Stimulated activated memory B cell treated with anti-CD40 and anti-IgM and Interleukin-4, amounts not matched to agents 10 μg/mL and 1 μg/mL and 100 μg/mL, for 72 hours (primary cell): ENCODE data around the gene TCFL5.

Experiments
- ATAC-seq: fragments of 150-1000 bp; cut with Tn5 transposase; 2 replicates; pipeline ENCODE4 v1.10.0; 2021
- H3K27ac Mint-ChIP-seq: one replicate; pipeline ENCODE4 v1.8.0; 2022; ENCODE audit warnings: mild to moderate bottlenecking, mixed read lengths
- H3K27me3 Mint-ChIP-seq: one replicate; pipeline ENCODE4 v1.8.0; 2022; ENCODE audit warnings: mixed read lengths
- H3K36me3 Mint-ChIP-seq: one replicate; pipeline ENCODE4 v1.8.0; 2022; ENCODE audit warnings: mixed read lengths
- H3K4me1 Mint-ChIP-seq: one replicate; pipeline ENCODE4 v1.8.0; 2022; ENCODE audit warnings: mixed read lengths
- H3K4me3 Mint-ChIP-seq: one replicate; pipeline ENCODE4 v1.8.0; 2022; ENCODE audit warnings: mild to moderate bottlenecking, moderate library complexity, mixed read lengths
- H3K9me3 Mint-ChIP-seq: one replicate; pipeline ENCODE4 v1.8.0; 2022; ENCODE audit warnings: mixed read lengths

Gene TCFL5

GRCh38 chr20:62887860-62888239 is 26.2 kb upstream of the TCFL5 start:
- no peak for ATAC-seq
- H3K9me3 Mint-ChIP-seq = no peaks in the 10 kb centered on the region
- no peaks in the 10 kb centered on the region for H3K27me3 Mint-ChIP-seq
- H3K4me1 Mint-ChIP-seq = no peaks in the 10 kb centered on the region
- no peak overlapping the region for H3K4me3 Mint-ChIP-seq
- H3K36me3 Mint-ChIP-seq = peaks cover 51% of the 10 kb centered on the region
- no peak overlapping the region for H3K27ac Mint-ChIP-seq

GRCh38 chr20:62887152-62887859 is 25.7 kb upstream of the TCFL5 start:
- no peak for ATAC-seq
- H3K27me3 Mint-ChIP-seq = no peaks in the 10 kb centered on the region
- H3K4me1 Mint-ChIP-seq = no peaks in the 10 kb centered on the region
- H3K27ac Mint-ChIP-seq = no peak overlapping the region
- peaks cover 47% of the 10 kb centered on the region for H3K36me3 Mint-ChIP-seq
- H3K9me3 Mint-ChIP-seq = no peaks in the 10 kb centered on the region
- H3K4me3 Mint-ChIP-seq = no peak overlapping the region

- Mint-ChIP-seq H3K9me3 (no peaks in the 10 kb centered on the region), H3K4me1 (no peaks in the 10 kb centered on the region), H3K36me3 (peaks cover 46% of the 10 kb centered on the region), H3K4me3 (no peak overlapping the region), H3K27me3 (no peaks in the 10 kb centered on the region), H3K27ac (no peak overlapping the region)
- no peak for ATAC-seq
Observed at GRCh38 chr20:62886709-62887058, 25.1 kb upstream of the TCFL5 start.

- Mint-ChIP-seq H3K27me3 (no peaks in the 10 kb centered on the region), H3K27ac (no peak overlapping the region), H3K4me3 (no peak overlapping the region), H3K4me1 (no peaks in the 10 kb centered on the region), H3K9me3 (no peaks in the 10 kb centered on the region), H3K36me3 (peaks cover 46% of the 10 kb centered on the region)
- ATAC-seq = no peak
Observed at GRCh38 chr20:62885896-62886708, 24.5 kb upstream of the TCFL5 start.

- Mint-ChIP-seq H3K27ac (no peak overlapping the region), H3K9me3 (no peaks in the 10 kb centered on the region), H3K4me1 (no peaks in the 10 kb centered on the region), H3K4me3 (no peak overlapping the region), H3K27me3 (no peaks in the 10 kb centered on the region), H3K36me3 (peaks cover 41% of the 10 kb centered on the region)
- no peak for ATAC-seq
Observed at GRCh38 chr20:62885046-62885895, 23.6 kb upstream of the TCFL5 start.

GRCh38 chr20:62884556-62884955 is 22.9 kb upstream of the TCFL5 start:
- Mint-ChIP-seq H3K27me3 (no peaks in the 10 kb centered on the region), H3K4me3 (no peak overlapping the region), H3K27ac (no peak overlapping the region), H3K4me1 (no peaks in the 10 kb centered on the region), H3K36me3 (peaks cover 38% of the 10 kb centered on the region), H3K9me3 (no peaks in the 10 kb centered on the region)
- no peak for ATAC-seq

GRCh38 chr20:62882426-62882825 is 20.8 kb upstream of the TCFL5 start:
- Mint-ChIP-seq H3K36me3 (peaks cover 30% of the 10 kb centered on the region), H3K27ac (no peak overlapping the region), H3K27me3 (no peaks in the 10 kb centered on the region), H3K9me3 (no peaks in the 10 kb centered on the region), H3K4me3 (no peak overlapping the region), H3K4me1 (no peaks in the 10 kb centered on the region)
- ATAC-seq = no peak

GRCh38 chr20:62881662-62882395 is 20.2 kb upstream of the TCFL5 start:
- Mint-ChIP-seq H3K4me1 (no peaks in the 10 kb centered on the region), H3K36me3 (peaks cover 26% of the 10 kb centered on the region), H3K27ac (no peak overlapping the region), H3K27me3 (no peaks in the 10 kb centered on the region), H3K4me3 (no peak overlapping the region), H3K9me3 (no peaks in the 10 kb centered on the region)
- no peak for ATAC-seq

- Mint-ChIP-seq H3K27ac (no peak overlapping the region), H3K27me3 (no peaks in the 10 kb centered on the region), H3K36me3 (peaks cover 19% of the 10 kb centered on the region)
Observed at GRCh38 chr20:62880935-62881661, 19.5 kb upstream of the TCFL5 start.

GRCh38 chr20:62880147-62880934 is 18.7 kb upstream of the TCFL5 start:
- H3K9me3 Mint-ChIP-seq = no peaks in the 10 kb centered on the region
- no peak overlapping the region for H3K4me3 Mint-ChIP-seq
- no peaks in the 10 kb centered on the region for H3K27me3 Mint-ChIP-seq
- ATAC-seq = no peak
- peaks cover 9% of the 10 kb centered on the region for H3K4me1 Mint-ChIP-seq
- peaks cover 17% of the 10 kb centered on the region for H3K36me3 Mint-ChIP-seq
- H3K27ac Mint-ChIP-seq = no peak overlapping the region

More at GRCh38 chr20:62880935-62881661, 19.5 kb upstream of the TCFL5 start:
- no peak overlapping the region for H3K4me3 Mint-ChIP-seq
- no peaks in the 10 kb centered on the region for H3K9me3 Mint-ChIP-seq
- peaks cover 2% of the 10 kb centered on the region for H3K4me1 Mint-ChIP-seq
- ATAC-seq = no peak

- H3K9me3 Mint-ChIP-seq = no peaks in the 10 kb centered on the region
Observed at GRCh38 chr20:62879275-62880146, 17.9 kb upstream of the TCFL5 start.

GRCh38 chr20:62878244-62879038 is 16.8 kb upstream of the TCFL5 start:
- ATAC-seq = no peak
- Mint-ChIP-seq H3K27me3 (peaks cover 10% of the 10 kb centered on the region), H3K4me1 (peaks cover 22% of the 10 kb centered on the region), H3K36me3 (peaks cover 17% of the 10 kb centered on the region), H3K9me3 (no peaks in the 10 kb centered on the region), H3K27ac (no peak overlapping the region), H3K4me3 (no peak overlapping the region)

More at GRCh38 chr20:62879275-62880146, 17.9 kb upstream of the TCFL5 start:
- H3K4me1 Mint-ChIP-seq = peaks cover 12% of the 10 kb centered on the region
- peaks cover 3% of the 10 kb centered on the region for H3K27me3 Mint-ChIP-seq
- H3K27ac Mint-ChIP-seq = no peak overlapping the region
- peaks cover 17% of the 10 kb centered on the region for H3K36me3 Mint-ChIP-seq
- H3K4me3 Mint-ChIP-seq = no peak overlapping the region
- no peak for ATAC-seq
